HG03025 (cell line): ENCODE results near the gene CST11.
A peak's percentile ranks its signal among the peaks of the same experiment; 100 is the strongest.

ENCODE experiments used
- ATAC-seq: cut with Tn5 transposase; IDR thresholded peaks from one replicate; pipeline ENCODE4 v1.9.1; 2021; ENCODE audit warnings: mild to moderate bottlenecking, moderate library complexity; ENCODE audit not compliant: unreplicated experiment, low FRiP score

Gene CST11

GRCh38 chr20:23425129-23425528 is 27.5 kb downstream of the CST11 start:
- no peak for ATAC-seq

GRCh38 chr20:23420943-23421931 is 31.4 kb downstream of the CST11 start, which contains the start of gene NAPB:
Gene NAPB, minus strand, starts transcription at chr20:23421488. Its CDS starts 86 bp downstream, at chr20:23421402.
- ATAC-seq = peak; percentile 98

- ATAC-seq = no peak
These were observed 32.4 kb downstream of the CST11 start for GRCh38 chr20:23419995-23420901.

GRCh38 chr20:23419657-23419994 is 33.0 kb downstream of the CST11 start:
- no peak for ATAC-seq

GRCh38 chr20:23417861-23418260 is 34.8 kb downstream of the CST11 start:
- ATAC-seq = no peak

- ATAC-seq = no peak
These were observed 36.6 kb downstream of the CST11 start for GRCh38 chr20:23415959-23416583.

GRCh38 chr20:23415555-23415954 is 37.1 kb downstream of the CST11 start:
- no peak for ATAC-seq

GRCh38 chr20:23414526-23415188 is 38.0 kb downstream of the CST11 start:
- no peak for ATAC-seq

- ATAC-seq = no peak
These were observed 38.7 kb downstream of the CST11 start for GRCh38 chr20:23413862-23414422.

- no peak for ATAC-seq
These were observed 40.6 kb downstream of the CST11 start for GRCh38 chr20:23412026-23412425.

GRCh38 chr20:23410916-23411695 is 41.6 kb downstream of the CST11 start:
- ATAC-seq = no peak

GRCh38 chr20:23409800-23410199 is 42.9 kb downstream of the CST11 start:
- ATAC-seq = no peak

GRCh38 chr20:23408957-23409356 is 43.7 kb downstream of the CST11 start:
- no peak for ATAC-seq

- no peak for ATAC-seq
These were observed 44.8 kb downstream of the CST11 start for GRCh38 chr20:23407781-23408464.

- ATAC-seq = no peak
These were observed 45.8 kb downstream of the CST11 start for GRCh38 chr20:23406880-23407279.

GRCh38 chr20:23404196-23404595 is 48.5 kb downstream of the CST11 start:
- no peak for ATAC-seq

- ATAC-seq = no peak
These were observed 48.9 kb downstream of the CST11 start for GRCh38 chr20:23403751-23404150.

GRCh38 chr20:23401051-23401450 is 51.6 kb downstream of the CST11 start:
- no peak for ATAC-seq
